KOPT-K1 (cell line): ENCODE data around the gene IL21R.
"Not testable (repeated sequence)": the region's sequence is repeated elsewhere in the genome, so short reads cannot be mapped to it uniquely, and the experiment has no call there.

Experiments
- H3K27ac ChIP-seq: fragments of 200-600 bp; sonication (generic); 2 replicates; pipeline ENCODE4 v1.5.1; 2016; ENCODE audit warnings: antibody characterized with exemption, mild to moderate bottlenecking, low read depth, low read length; ENCODE audit not compliant: poor library complexity, severe bottlenecking
- H3K36me3 ChIP-seq: fragments of 200-600 bp; sonication (generic); 2 replicates; pipeline ENCODE4 v1.5.1; 2017; ENCODE audit warnings: antibody characterized with exemption, mild to moderate bottlenecking, low read length, moderate library complexity; ENCODE audit not compliant: insufficient read depth
- H3K9me3 ChIP-seq: fragments of 200-600 bp; sonication (generic); 2 replicates; pipeline ENCODE4 v1.5.1; 2017; ENCODE audit warnings: antibody characterized with exemption, low read length, mild to moderate bottlenecking; ENCODE audit not compliant: insufficient read depth, poor library complexity, severe bottlenecking

The IL21R gene

GRCh38 chr16:27424772-27425498, 23.0 kb downstream of the IL21R start:
- Histone ChIP-seq H3K9me3 (peaks cover 22% of the 10 kb centered on the region), H3K36me3 (no peaks in the 10 kb centered on the region), H3K27ac (no peak overlapping the region)

GRCh38 chr16:27425961-27426360, 24.0 kb downstream of the IL21R start:
- H3K27ac ChIP-seq, result no peak overlapping the region
- no peaks in the 10 kb centered on the region for H3K36me3 ChIP-seq
- peaks cover 22% of the 10 kb centered on the region for H3K9me3 ChIP-seq

- Histone ChIP-seq H3K27ac (peak overlapping the region; percentile 15), H3K36me3 (no peaks in the 10 kb centered on the region), H3K9me3 (peaks cover 16% of the 10 kb centered on the region)
These were observed 24.7 kb downstream of the IL21R start for GRCh38 chr16:27426423-27427408.

GRCh38 chr16:27427538-27427937, 25.6 kb downstream of the IL21R start:
- H3K9me3 ChIP-seq, result peaks cover 7% of the 10 kb centered on the region
- H3K27ac ChIP-seq, result no peak overlapping the region
- no peaks in the 10 kb centered on the region for H3K36me3 ChIP-seq

- Histone ChIP-seq H3K27ac (no peak overlapping the region), H3K36me3 (no peaks in the 10 kb centered on the region), H3K9me3 (peaks cover under 1% of the 10 kb centered on the region)
These were observed 26.2 kb downstream of the IL21R start for GRCh38 chr16:27428026-27428785.

GRCh38 chr16:27429330-27429871, 27.4 kb downstream of the IL21R start:
- Histone ChIP-seq H3K36me3 (no peaks in the 10 kb centered on the region), H3K9me3 (no peaks in the 10 kb centered on the region), H3K27ac (no peak overlapping the region)

- H3K9me3 ChIP-seq, result no peaks in the 10 kb centered on the region
- no peaks in the 10 kb centered on the region for H3K36me3 ChIP-seq
- no peak overlapping the region for H3K27ac ChIP-seq
These were observed 28.0 kb downstream of the IL21R start for GRCh38 chr16:27429981-27430441.

- H3K9me3 ChIP-seq, result no peaks in the 10 kb centered on the region
- H3K36me3 ChIP-seq, result no peaks in the 10 kb centered on the region
- H3K27ac ChIP-seq, result no peak overlapping the region
These were observed 28.5 kb downstream of the IL21R start for GRCh38 chr16:27430512-27430911.

GRCh38 chr16:27430923-27431484, 29.0 kb downstream of the IL21R start:
- Histone ChIP-seq H3K9me3 (no peaks in the 10 kb centered on the region), H3K27ac (no peak overlapping the region), H3K36me3 (no peaks in the 10 kb centered on the region)

- H3K27ac ChIP-seq, result no peak overlapping the region
- H3K36me3 ChIP-seq, result no peaks in the 10 kb centered on the region
- H3K9me3 ChIP-seq, result no peaks in the 10 kb centered on the region
These were observed 30.0 kb downstream of the IL21R start for GRCh38 chr16:27431773-27432532.

- H3K27ac ChIP-seq, result no peak overlapping the region
- no peaks in the 10 kb centered on the region for H3K36me3 ChIP-seq
- no peaks in the 10 kb centered on the region for H3K9me3 ChIP-seq
These were observed 30.6 kb downstream of the IL21R start for GRCh38 chr16:27432558-27432957.

- H3K27ac ChIP-seq, H3K9me3 ChIP-seq, H3K36me3 ChIP-seq: not testable (repeated sequence)
These were observed 31.2 kb downstream of the IL21R start for GRCh38 chr16:27433191-27433590.

- Histone ChIP-seq H3K27ac (no peak overlapping the region), H3K36me3 (no peaks in the 10 kb centered on the region), H3K9me3 (no peaks in the 10 kb centered on the region)
These were observed 31.7 kb downstream of the IL21R start for GRCh38 chr16:27433636-27434035.
